CD4-positive, CD25-positive, alpha-beta regulatory T cell (primary cell): ENCODE data around the gene DIPK1C. TPM values are rescaled to one million over a fixed set of nuclear protein-coding genes. Genes with fewer than 3 reads are reported as not detected.

ENCODE experiments used
- ATAC-seq, 2 donors: fragments of 150-1000 bp; cut with Tn5 transposase; one replicate each; pipeline ENCODE4 v1.10.0; 2021; ENCODE audit warnings: low read depth in 2 of 2, moderate number of reproducible peaks in 2 of 2, moderate library complexity in 1 of 2
- DNase-seq, 3 donors: peaks; one replicate each; pipeline versions ENCODE4 v3.0.0 to v3.0.0-alpha.2; 2012 to 2022; ENCODE audit warnings: mixed read lengths in 1 of 3
- H3K27ac ChIP-seq: one replicate; pipeline ENCODE4 v1.7.0; 2013; ENCODE audit warnings: mild to moderate bottlenecking, low read length; ENCODE audit not compliant: insufficient read depth, poor library complexity, severe bottlenecking
- H3K27me3 ChIP-seq: one replicate; pipeline ENCODE4 v1.7.0; 2013; ENCODE audit warnings: low read length; ENCODE audit not compliant: control insufficient read depth, insufficient read depth
- H3K36me3 ChIP-seq: one replicate; pipeline ENCODE4 v1.7.0; 2013; ENCODE audit warnings: mild to moderate bottlenecking, low read length, moderate library complexity; ENCODE audit not compliant: control insufficient read depth, insufficient read depth
- H3K4me1 ChIP-seq: 2 replicates; pipeline ENCODE4 v1.7.0; 2013; ENCODE audit warnings: mild to moderate bottlenecking, low read length; ENCODE audit not compliant: insufficient read depth, control insufficient read depth, poor library complexity, severe bottlenecking
- H3K4me3 ChIP-seq: one replicate; pipeline ENCODE4 v1.7.0; 2013; ENCODE audit warnings: low read depth, mild to moderate bottlenecking, low read length, moderate library complexity
- H3K9me3 ChIP-seq, 2 experiments: 1 replicate in 1 of 2; 2 replicates in 1 of 2; pipeline ENCODE4 v1.7.0; 2013; ENCODE audit warnings: low read length in 2 of 2, mild to moderate bottlenecking in 1 of 2, moderate library complexity in 1 of 2; ENCODE audit not compliant: control insufficient read depth in 2 of 2
- H3K27ac Mint-ChIP-seq, 3 donors: one replicate each; pipeline ENCODE4 v1.8.0; 2020 to 2022; ENCODE audit warnings: mild to moderate bottlenecking in 3 of 3, mixed read lengths in 3 of 3, moderate library complexity in 2 of 3
- H3K27me3 Mint-ChIP-seq: one replicate; pipeline ENCODE4 v1.8.0; 2022; ENCODE audit warnings: mild to moderate bottlenecking, mixed read lengths
- H3K36me3 Mint-ChIP-seq: one replicate; pipeline ENCODE4 v1.8.0; 2020; ENCODE audit warnings: mixed read lengths
- H3K4me1 Mint-ChIP-seq, 4 donors: one replicate each; pipeline ENCODE4 v1.8.0; 2020 to 2022; ENCODE audit warnings: mixed read lengths in 4 of 4, mild to moderate bottlenecking in 1 of 4
- H3K4me3 Mint-ChIP-seq, 4 donors: one replicate each; pipeline ENCODE4 v1.8.0; 2020 to 2022; ENCODE audit warnings: mild to moderate bottlenecking in 4 of 4, mixed read lengths in 4 of 4, moderate library complexity in 3 of 4
- H3K9me3 Mint-ChIP-seq, 7 donors: one replicate each; pipeline ENCODE4 v1.8.0; 2020 to 2022; ENCODE audit warnings: mixed read lengths in 7 of 7, mild to moderate bottlenecking in 3 of 7, moderate library complexity in 2 of 7
- polyA plus RNA-seq, 4 donors: library from polyadenylated mRNA; unstranded; fragments of 300-500 nt; fragmentation: Illumina TruSeq; gene quantifications; one replicate each; pipeline ENCODE4 v1.2.3, GENCODE V29; 2021
- total RNA-seq: library from RNA; stranded (reverse); gene quantifications from one replicate; pipeline ENCODE4 v1.2.3, GENCODE V29; 2022

The DIPK1C gene
- total and polyA plus RNA-seq, 5 donors from 2014 or later, result not detected

GRCh38 chr18:74482697-74483096 is 25.6 kb upstream of the DIPK1C start:
- no peak overlapping the region for H3K4me3 Mint-ChIP-seq
- ATAC-seq (no peak), DNase-seq (no peak)

GRCh38 chr18:74480149-74480651 is 23.1 kb upstream of the DIPK1C start:
- Mint-ChIP-seq H3K4me3 (no peak overlapping the region), H3K9me3 (peaks cover 0 to 3% (median 0%) of the 10 kb centered on the region in 7 donors), H3K4me1 (peaks cover 4 to 7% (median 6%) of the 10 kb centered on the region in 4 donors), H3K27ac (no peak overlapping the region), H3K36me3 (no peaks in the 10 kb centered on the region), H3K27me3 (peaks cover 28% of the 10 kb centered on the region)
- no peaks in the 10 kb centered on the region for H3K9me3 ChIP-seq
- no peaks in the 10 kb centered on the region for H3K36me3 ChIP-seq
- no peak overlapping the region for H3K4me3 ChIP-seq
- ATAC-seq (no peak), DNase-seq (no peak)
- peaks cover 2% of the 10 kb centered on the region for H3K27me3 ChIP-seq
- no peaks in the 10 kb centered on the region for H3K4me1 ChIP-seq
- no peak overlapping the region for H3K27ac ChIP-seq

More at GRCh38 chr18:74482697-74483096, 25.6 kb upstream of the DIPK1C start:
- peaks cover 4 to 13% (median 6%) of the 10 kb centered on the region in 4 donors for H3K4me1 Mint-ChIP-seq
- H3K36me3 Mint-ChIP-seq, result no peaks in the 10 kb centered on the region
- no peaks in the 10 kb centered on the region for H3K4me1 ChIP-seq
- H3K9me3 Mint-ChIP-seq, result peaks cover 0 to 1% (median 0%) of the 10 kb centered on the region in 7 donors
- H3K27me3 ChIP-seq, result peaks cover 2% of the 10 kb centered on the region
- no peaks in the 10 kb centered on the region for H3K36me3 ChIP-seq
- no peaks in the 10 kb centered on the region for H3K9me3 ChIP-seq
- no peak overlapping the region for H3K4me3 ChIP-seq
- H3K27ac Mint-ChIP-seq, result no peak overlapping the region
- peaks cover 28% of the 10 kb centered on the region for H3K27me3 Mint-ChIP-seq
- H3K27ac ChIP-seq, result no peak overlapping the region

GRCh38 chr18:74479486-74480148 is 22.5 kb upstream of the DIPK1C start:
- Mint-ChIP-seq H3K4me1 (peaks cover under 1 to 3% (median 2%) of the 10 kb centered on the region in 4 donors), H3K36me3 (no peaks in the 10 kb centered on the region)
- no peak overlapping the region for H3K27ac ChIP-seq

GRCh38 chr18:74478880-74479279 is 21.8 kb upstream of the DIPK1C start:
- no peaks in the 10 kb centered on the region for H3K9me3 ChIP-seq
- Mint-ChIP-seq H3K27ac (no peak overlapping the region), H3K4me1 (no peaks in the 10 kb centered on the region), H3K27me3 (peaks cover 21% of the 10 kb centered on the region), H3K36me3 (no peaks in the 10 kb centered on the region), H3K4me3 (no peak overlapping the region), H3K9me3 (peaks cover 0 to 3% (median 0%) of the 10 kb centered on the region in 7 donors)
- no peaks in the 10 kb centered on the region for H3K36me3 ChIP-seq
- no peak overlapping the region for H3K27ac ChIP-seq
- DNase-seq (no peak), ATAC-seq (no peak)
- no peak overlapping the region for H3K4me3 ChIP-seq
- H3K27me3 ChIP-seq, result no peaks in the 10 kb centered on the region
- H3K4me1 ChIP-seq, result no peaks in the 10 kb centered on the region

More at GRCh38 chr18:74479486-74480148, 22.5 kb upstream of the DIPK1C start:
- no peaks in the 10 kb centered on the region for H3K4me1 ChIP-seq
- Mint-ChIP-seq H3K27ac (no peak overlapping the region), H3K9me3 (peaks cover 0 to 3% (median 0%) of the 10 kb centered on the region in 7 donors), H3K4me3 (no peak overlapping the region), H3K27me3 (peaks cover 26% of the 10 kb centered on the region)
- no peak for ATAC-seq
- H3K36me3 ChIP-seq, result no peaks in the 10 kb centered on the region
- H3K4me3 ChIP-seq, result no peak overlapping the region
- no peak for DNase-seq
- no peaks in the 10 kb centered on the region for H3K27me3 ChIP-seq
- H3K9me3 ChIP-seq, result no peaks in the 10 kb centered on the region

GRCh38 chr18:74478316-74478715 is 21.2 kb upstream of the DIPK1C start:
- H3K4me1 ChIP-seq, result no peaks in the 10 kb centered on the region
- no peak overlapping the region for H3K4me3 ChIP-seq
- H3K9me3 Mint-ChIP-seq, result peaks cover 0 to 3% (median 0%) of the 10 kb centered on the region in 7 donors
- no peak for DNase-seq
- peaks cover 3% of the 10 kb centered on the region for H3K27me3 ChIP-seq
- no peak overlapping the region for H3K27ac Mint-ChIP-seq
- H3K27ac ChIP-seq, result no peak overlapping the region
- H3K4me1 Mint-ChIP-seq, result no peaks in the 10 kb centered on the region
- no peaks in the 10 kb centered on the region for H3K9me3 ChIP-seq
- ATAC-seq, result no peak
- H3K4me3 Mint-ChIP-seq, result no peak overlapping the region
- no peaks in the 10 kb centered on the region for H3K36me3 Mint-ChIP-seq
- no peaks in the 10 kb centered on the region for H3K36me3 ChIP-seq
- peaks cover 21% of the 10 kb centered on the region for H3K27me3 Mint-ChIP-seq

- Mint-ChIP-seq H3K9me3 (peaks cover 0 to 3% (median 0%) of the 10 kb centered on the region in 7 donors), H3K4me1 (no peaks in the 10 kb centered on the region), H3K36me3 (no peaks in the 10 kb centered on the region), H3K27ac (no peak overlapping the region), H3K4me3 (no peak overlapping the region), H3K27me3 (peaks cover 18% of the 10 kb centered on the region)
- peaks cover 4% of the 10 kb centered on the region for H3K27me3 ChIP-seq
- no peaks in the 10 kb centered on the region for H3K9me3 ChIP-seq
- H3K4me3 ChIP-seq, result no peak overlapping the region
- no peaks in the 10 kb centered on the region for H3K4me1 ChIP-seq
- ATAC-seq, result no peak
- H3K36me3 ChIP-seq, result no peaks in the 10 kb centered on the region
- DNase-seq, result no peak
- no peak overlapping the region for H3K27ac ChIP-seq
Measured at GRCh38 chr18:74477771-74478170, 20.7 kb upstream of the DIPK1C start.

GRCh38 chr18:74476140-74476539 is 19.0 kb upstream of the DIPK1C start:
- Histone ChIP-seq H3K4me3 (no peak overlapping the region), H3K36me3 (no peaks in the 10 kb centered on the region), H3K4me1 (no peaks in the 10 kb centered on the region), H3K27me3 (peaks cover 10% of the 10 kb centered on the region), H3K9me3 (no peaks in the 10 kb centered on the region), H3K27ac (no peak overlapping the region)
- Mint-ChIP-seq H3K4me1 (no peaks in the 10 kb centered on the region), H3K27ac (no peak overlapping the region), H3K36me3 (no peaks in the 10 kb centered on the region), H3K9me3 (peaks cover 0 to 3% (median 0%) of the 10 kb centered on the region in 7 donors), H3K27me3 (peaks cover 16% of the 10 kb centered on the region), H3K4me3 (no peak overlapping the region)
- DNase-seq (no peak), ATAC-seq (no peak)
